Measurements from ENCODE around the gene NCCRP1. TPM values are rescaled to one million over a fixed set of nuclear protein-coding genes. Genes with fewer than 3 reads are reported as not detected.

Gene NCCRP1
- polyA plus RNA-seq, 1 of the 3 experiments (the other 2 are of a cell fraction) = not detected

DNA sequence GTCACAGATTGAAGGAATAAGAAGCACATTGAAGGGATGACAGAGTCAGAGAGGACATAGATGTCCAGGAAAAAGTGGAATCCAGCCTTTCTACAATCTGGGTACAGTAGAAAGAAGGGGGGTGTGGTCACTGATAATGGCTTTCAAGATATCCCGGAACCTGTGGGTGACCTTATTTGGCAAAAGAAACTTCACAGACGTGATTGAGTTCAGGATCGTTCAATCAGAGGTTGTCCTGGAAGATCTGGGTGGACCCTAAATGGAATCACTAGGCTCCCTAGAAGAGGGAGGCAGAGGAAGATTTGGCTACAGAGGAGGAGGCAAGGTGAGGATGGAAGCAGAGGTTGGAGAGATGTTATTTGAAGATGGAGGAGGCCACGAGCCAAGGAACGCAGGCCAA is 20.3 kb downstream of the NCCRP1 start:
- no peaks in the 10 kb centered on the region for H3K36me3 ChIP-seq (replicated peaks in 1 of 2; ENCODE audit: control insufficient read depth in 1 of 2, insufficient read depth in 2 of 2, low read length in 1 of 2)
- no peaks in the 10 kb centered on the region for H3F3A ChIP-seq (replicated peaks; ENCODE audit: insufficient read depth)
- no peak overlapping the region for H3K27ac ChIP-seq (ENCODE audit: low read depth in 2 of 2, low read length in 1 of 2)
- no peak overlapping the region for H2AFZ ChIP-seq (ENCODE audit: low read depth)
- WGBS (ENCODE audit: low lambda C conversion rate) = 61% methylated on average over 5 of the region's 5 CpGs
- no peak for DNase-seq
- H3K9me2 ChIP-seq = no peaks in the 10 kb centered on the region
- CTCF ChIA-PET = interaction anchor here (1.1 to 2.5 kb wide), 2 partner anchors 107 to 111 kb away, joined by 4 to 8 read pairs; no protein-coding TSS in a partner anchor
- no peaks in the 10 kb centered on the region for H3K4me1 ChIP-seq (ENCODE audit: control insufficient read depth in 1 of 2, insufficient read depth in 2 of 2, low read depth in 1 of 2, low read length in 1 of 2)
- H3K27me3 ChIP-seq (ENCODE audit: insufficient read depth) = no peaks in the 10 kb centered on the region; the same call in 1 of the 2 replicates
- POLR2A ChIA-PET = no interaction called here
- H4K20me1 ChIP-seq (ENCODE audit: insufficient read depth) = no peaks in the 10 kb centered on the region
- no peak for TF ChIP-seq YY1 (IDR thresholded peaks at IDR 0.05; ENCODE audit: low read depth)
- TF ChIP-seq, protein P1, sequence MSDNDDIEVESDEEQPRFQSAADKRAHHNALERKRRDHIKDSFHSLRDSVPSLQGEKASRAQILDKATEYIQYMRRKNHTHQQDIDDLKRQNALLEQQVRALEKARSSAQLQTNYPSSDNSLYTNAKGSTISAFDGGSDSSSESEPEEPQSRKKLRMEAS (IDR thresholded peaks at IDR 0.05; ENCODE audit: low read depth) = no peak
- TF ChIP-seq MXI1 (IDR thresholded peaks at IDR 0.05; ENCODE audit: low read depth, low read length) = no peak
- no peak for TF ChIP-seq TAF1 (IDR thresholded peaks at IDR 0.05; ENCODE audit: borderline replicate concordance, low read depth, low read length)
- TF ChIP-seq SMC3 (IDR thresholded peaks at IDR 0.05; ENCODE audit: low read depth, low read length) = no peak
- TF ChIP-seq, protein P2, sequence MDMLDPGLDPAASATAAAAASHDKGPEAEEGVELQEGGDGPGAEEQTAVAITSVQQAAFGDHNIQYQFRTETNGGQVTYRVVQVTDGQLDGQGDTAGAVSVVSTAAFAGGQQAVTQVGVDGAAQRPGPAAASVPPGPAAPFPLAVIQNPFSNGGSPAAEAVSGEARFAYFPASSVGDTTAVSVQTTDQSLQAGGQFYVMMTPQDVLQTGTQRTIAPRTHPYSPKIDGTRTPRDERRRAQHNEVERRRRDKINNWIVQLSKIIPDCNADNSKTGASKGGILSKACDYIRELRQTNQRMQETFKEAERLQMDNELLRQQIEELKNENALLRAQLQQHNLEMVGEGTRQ (IDR thresholded peaks at IDR 0.05; ENCODE audit: borderline replicate concordance, low read depth, low read length) = no peak
- TF ChIP-seq, protein P3, sequence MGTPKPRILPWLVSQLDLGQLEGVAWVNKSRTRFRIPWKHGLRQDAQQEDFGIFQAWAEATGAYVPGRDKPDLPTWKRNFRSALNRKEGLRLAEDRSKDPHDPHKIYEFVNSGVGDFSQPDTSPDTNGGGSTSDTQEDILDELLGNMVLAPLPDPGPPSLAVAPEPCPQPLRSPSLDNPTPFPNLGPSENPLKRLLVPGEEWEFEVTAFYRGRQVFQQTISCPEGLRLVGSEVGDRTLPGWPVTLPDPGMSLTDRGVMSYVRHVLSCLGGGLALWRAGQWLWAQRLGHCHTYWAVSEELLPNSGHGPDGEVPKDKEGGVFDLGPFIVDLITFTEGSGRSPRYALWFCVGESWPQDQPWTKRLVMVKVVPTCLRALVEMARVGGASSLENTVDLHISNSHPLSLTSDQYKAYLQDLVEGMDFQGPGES (IDR thresholded peaks at IDR 0.05; ENCODE audit: low read depth, low read length) = no peak
- TF ChIP-seq, protein P4, sequence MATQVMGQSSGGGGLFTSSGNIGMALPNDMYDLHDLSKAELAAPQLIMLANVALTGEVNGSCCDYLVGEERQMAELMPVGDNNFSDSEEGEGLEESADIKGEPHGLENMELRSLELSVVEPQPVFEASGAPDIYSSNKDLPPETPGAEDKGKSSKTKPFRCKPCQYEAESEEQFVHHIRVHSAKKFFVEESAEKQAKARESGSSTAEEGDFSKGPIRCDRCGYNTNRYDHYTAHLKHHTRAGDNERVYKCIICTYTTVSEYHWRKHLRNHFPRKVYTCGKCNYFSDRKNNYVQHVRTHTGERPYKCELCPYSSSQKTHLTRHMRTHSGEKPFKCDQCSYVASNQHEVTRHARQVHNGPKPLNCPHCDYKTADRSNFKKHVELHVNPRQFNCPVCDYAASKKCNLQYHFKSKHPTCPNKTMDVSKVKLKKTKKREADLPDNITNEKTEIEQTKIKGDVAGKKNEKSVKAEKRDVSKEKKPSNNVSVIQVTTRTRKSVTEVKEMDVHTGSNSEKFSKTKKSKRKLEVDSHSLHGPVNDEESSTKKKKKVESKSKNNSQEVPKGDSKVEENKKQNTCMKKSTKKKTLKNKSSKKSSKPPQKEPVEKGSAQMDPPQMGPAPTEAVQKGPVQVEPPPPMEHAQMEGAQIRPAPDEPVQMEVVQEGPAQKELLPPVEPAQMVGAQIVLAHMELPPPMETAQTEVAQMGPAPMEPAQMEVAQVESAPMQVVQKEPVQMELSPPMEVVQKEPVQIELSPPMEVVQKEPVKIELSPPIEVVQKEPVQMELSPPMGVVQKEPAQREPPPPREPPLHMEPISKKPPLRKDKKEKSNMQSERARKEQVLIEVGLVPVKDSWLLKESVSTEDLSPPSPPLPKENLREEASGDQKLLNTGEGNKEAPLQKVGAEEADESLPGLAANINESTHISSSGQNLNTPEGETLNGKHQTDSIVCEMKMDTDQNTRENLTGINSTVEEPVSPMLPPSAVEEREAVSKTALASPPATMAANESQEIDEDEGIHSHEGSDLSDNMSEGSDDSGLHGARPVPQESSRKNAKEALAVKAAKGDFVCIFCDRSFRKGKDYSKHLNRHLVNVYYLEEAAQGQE (IDR thresholded peaks at IDR 0.05; ENCODE audit: low read depth, low read length) = no peak
- no peak for TF ChIP-seq NFIC (IDR thresholded peaks at IDR 0.05; ENCODE audit: borderline replicate concordance)
- no peak for TF ChIP-seq TCF12 (IDR thresholded peaks at IDR 0.05)
- TF ChIP-seq, protein P5, sequence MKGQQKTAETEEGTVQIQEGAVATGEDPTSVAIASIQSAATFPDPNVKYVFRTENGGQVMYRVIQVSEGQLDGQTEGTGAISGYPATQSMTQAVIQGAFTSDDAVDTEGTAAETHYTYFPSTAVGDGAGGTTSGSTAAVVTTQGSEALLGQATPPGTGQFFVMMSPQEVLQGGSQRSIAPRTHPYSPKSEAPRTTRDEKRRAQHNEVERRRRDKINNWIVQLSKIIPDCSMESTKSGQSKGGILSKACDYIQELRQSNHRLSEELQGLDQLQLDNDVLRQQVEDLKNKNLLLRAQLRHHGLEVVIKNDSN (IDR thresholded peaks at IDR 0.05; ENCODE audit: borderline replicate concordance, low read depth) = no peak
- TF ChIP-seq ELF1 (IDR thresholded peaks at IDR 0.05) = no peak
- TF ChIP-seq CHD2 (IDR thresholded peaks at IDR 0.05; ENCODE audit: low read length, partially characterized antibody) = no peak
- no peak for TF ChIP-seq FOXJ3 (CRISPR knock-in tag; IDR thresholded peaks at IDR 0.05)
- no peak for TF ChIP-seq EP300 (IDR thresholded peaks at IDR 0.05; ENCODE audit: borderline replicate concordance in 1 of 2, low read depth in 1 of 2, low read length in 1 of 2)
- no peak overlapping the region for H3K4me3 ChIP-seq (ENCODE audit: low read depth in 2 of 2, low read length in 1 of 2)
- no peak overlapping the region for H3K9ac ChIP-seq
- no peak overlapping the region for H3K4me2 ChIP-seq
- no peaks in the 10 kb centered on the region for H3K9me3 ChIP-seq
- no peaks in the 10 kb centered on the region for H3K79me2 ChIP-seq (ENCODE audit: insufficient read depth)
